Measurements from ENCODE around the gene EPHB1.

EPHB1 gene

GRCh38 chr3:135090020-135090717 is 295.1 kb downstream of the EPHB1 start:
- TF ChIP-seq TAF1 (IDR thresholded peaks at IDR 0.05; ENCODE audit: borderline replicate concordance, insufficient read depth, low read length) (no peak), REST (IDR thresholded peaks at IDR 0.05; ENCODE audit: insufficient read depth in 1 of 2, low read depth in 2 of 2, low read length in 2 of 2) (no peak), POLR2AphosphoS5 (IDR thresholded peaks at IDR 0.05; ENCODE audit: low read depth, low read length) (no peak), FOXP2 (optimal IDR thresholded peaks at IDR 0.05; ENCODE audit: borderline replicate concordance, extremely low read depth, extremely low read length, insufficient read depth) (no peak), SIN3A (IDR thresholded peaks at IDR 0.05; ENCODE audit: borderline replicate concordance, insufficient read depth, low read length) (no peak)

GRCh38 chr3:135091946-135092345 is 296.9 kb downstream of the EPHB1 start:
- TF ChIP-seq TAF1 (IDR thresholded peaks at IDR 0.05; ENCODE audit: borderline replicate concordance, insufficient read depth, low read length) (no peak), SIN3A (IDR thresholded peaks at IDR 0.05; ENCODE audit: borderline replicate concordance, insufficient read depth, low read length) (no peak), FOXP2 (optimal IDR thresholded peaks at IDR 0.05; ENCODE audit: borderline replicate concordance, extremely low read depth, extremely low read length, insufficient read depth) (no peak), POLR2AphosphoS5 (IDR thresholded peaks at IDR 0.05; ENCODE audit: low read depth, low read length) (no peak), REST (IDR thresholded peaks at IDR 0.05; ENCODE audit: insufficient read depth in 1 of 2, low read depth in 2 of 2, low read length in 2 of 2) (no peak)

GRCh38 chr3:135093121-135093520 is 298.1 kb downstream of the EPHB1 start:
- TF ChIP-seq FOXP2 (optimal IDR thresholded peaks at IDR 0.05; ENCODE audit: borderline replicate concordance, extremely low read depth, extremely low read length, insufficient read depth) (no peak), POLR2AphosphoS5 (IDR thresholded peaks at IDR 0.05; ENCODE audit: low read depth, low read length) (no peak), TAF1 (IDR thresholded peaks at IDR 0.05; ENCODE audit: borderline replicate concordance, insufficient read depth, low read length) (no peak), SIN3A (IDR thresholded peaks at IDR 0.05; ENCODE audit: borderline replicate concordance, insufficient read depth, low read length) (no peak), REST (IDR thresholded peaks at IDR 0.05; ENCODE audit: insufficient read depth in 1 of 2, low read depth in 2 of 2, low read length in 2 of 2) (no peak)

GRCh38 chr3:135097276-135097946 is 302.4 kb downstream of the EPHB1 start:
- TF ChIP-seq FOXP2 (optimal IDR thresholded peaks at IDR 0.05; ENCODE audit: borderline replicate concordance, extremely low read depth, extremely low read length, insufficient read depth) = no peak
- no peak for TF ChIP-seq POLR2AphosphoS5 (IDR thresholded peaks at IDR 0.05; ENCODE audit: low read depth, low read length)
- no peak for TF ChIP-seq REST (IDR thresholded peaks at IDR 0.05; ENCODE audit: insufficient read depth in 1 of 2, low read depth in 2 of 2, low read length in 2 of 2)
- TF ChIP-seq SIN3A (IDR thresholded peaks at IDR 0.05; ENCODE audit: borderline replicate concordance, insufficient read depth, low read length) = no peak
- no peak for TF ChIP-seq TAF1 (IDR thresholded peaks at IDR 0.05; ENCODE audit: borderline replicate concordance, insufficient read depth, low read length)

Measured in PFSK-1 (cell line).